Testis (tissue), 2 donors: ENCODE results near the gene COPZ1.

Experiments
- CTCF ChIP-seq, 3 experiments: fragments of 450-650 bp in 2 of 3; fragments of 200-600 bp in 1 of 3; sonication (generic) in 1 of 3; IDR thresholded peaks; one replicate each; pipeline ENCODE4 v1.5.1; 2016 to 2019; ENCODE audit warnings: antibody characterized with exemption in 3 of 3, mild to moderate bottlenecking in 2 of 3, moderate library complexity in 1 of 3
- POLR2A ChIP-seq: fragments of 450-650 bp; IDR thresholded peaks from one replicate; pipeline ENCODE4 v1.6.1; 2017; ENCODE audit warnings: antibody characterized with exemption, mild to moderate bottlenecking, moderate library complexity

- TF ChIP-seq POLR2A (no peak), CTCF (IDR thresholded peaks at IDR 0.05) (no peak)
These were observed 51.7 kb downstream of the COPZ1 start for GRCh38 chr12:54376596-54376995.
